ENCODE measurements around the gene MEGF9.

Gene MEGF9

GRCh38 chr9:120696551-120697230 is 17.6 kb downstream of the MEGF9 start:
- H3K4me3 ChIP-seq (ENCODE audit: low read length) = no peak overlapping the region
- peaks cover 25% of the 10 kb centered on the region for H3K4me1 ChIP-seq (ENCODE audit: low read length)
- no peak overlapping the region for H2AFZ ChIP-seq (ENCODE audit: low read depth, low read length)
- no peaks in the 10 kb centered on the region for H3K36me3 ChIP-seq (replicated peaks; ENCODE audit: low read depth, low read length)
- no peaks in the 10 kb centered on the region for H3K79me2 ChIP-seq (ENCODE audit: low read length)
- no peak for TF ChIP-seq CTCF (IDR thresholded peaks at IDR 0.05; ENCODE audit: low read depth, low read length)
- TF ChIP-seq EZH2phosphoT487 (IDR thresholded peaks at IDR 0.05; ENCODE audit: low read depth) = no peak
- H3K27ac ChIP-seq (ENCODE audit: low read length) = no peak overlapping the region
- no peaks in the 10 kb centered on the region for H4K20me1 ChIP-seq (ENCODE audit: insufficient read depth, low read length)
- H3K4me2 ChIP-seq (ENCODE audit: low read length) = no peak overlapping the region
- no peaks in the 10 kb centered on the region for H3K9me3 ChIP-seq (ENCODE audit: insufficient read depth, low read length)
- H3K9ac ChIP-seq (ENCODE audit: low read length) = no peak overlapping the region
- H3K27me3 ChIP-seq (ENCODE audit: low read depth, low read length) = no peaks in the 10 kb centered on the region

DNA sequence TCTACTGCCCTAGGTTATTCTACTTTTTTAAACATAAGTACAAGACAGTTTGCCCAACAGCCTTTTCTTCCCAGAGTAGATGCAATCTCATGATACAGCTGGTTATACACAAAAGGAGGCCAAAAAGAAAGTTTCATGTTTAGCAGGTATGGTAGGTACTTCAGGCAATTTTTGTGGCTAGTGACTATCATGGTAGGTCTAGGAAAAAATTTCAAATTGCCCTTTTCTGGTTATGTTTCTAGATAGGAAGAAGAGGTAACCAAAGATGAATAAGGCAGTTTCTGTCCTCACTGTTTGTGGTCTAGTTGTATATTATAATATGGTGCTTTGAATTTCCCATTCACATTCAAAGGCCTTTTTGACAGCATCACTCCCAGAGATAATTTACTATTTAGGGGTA is 19.7 kb downstream of the MEGF9 start:
- TF ChIP-seq EZH2phosphoT487 (IDR thresholded peaks at IDR 0.05; ENCODE audit: low read depth) = no peak
- TF ChIP-seq CTCF (IDR thresholded peaks at IDR 0.05; ENCODE audit: low read depth, low read length) = no peak
- no peaks in the 10 kb centered on the region for H4K20me1 ChIP-seq (ENCODE audit: insufficient read depth, low read length)
- H3K27me3 ChIP-seq (ENCODE audit: low read depth, low read length) = no peaks in the 10 kb centered on the region
- H3K4me2 ChIP-seq (ENCODE audit: low read length) = no peak overlapping the region
- no peaks in the 10 kb centered on the region for H3K9me3 ChIP-seq (ENCODE audit: insufficient read depth, low read length)
- H3K4me3 ChIP-seq (ENCODE audit: low read length) = no peak overlapping the region
- H2AFZ ChIP-seq (ENCODE audit: low read depth, low read length) = no peak overlapping the region
- H3K9ac ChIP-seq (ENCODE audit: low read length) = no peak overlapping the region
- no peaks in the 10 kb centered on the region for H3K79me2 ChIP-seq (ENCODE audit: low read length)
- H3K27ac ChIP-seq (ENCODE audit: low read length) = no peak overlapping the region
- peaks cover 25% of the 10 kb centered on the region for H3K4me1 ChIP-seq (ENCODE audit: low read length)
- no peaks in the 10 kb centered on the region for H3K36me3 ChIP-seq (replicated peaks; ENCODE audit: low read depth, low read length)

DNA sequence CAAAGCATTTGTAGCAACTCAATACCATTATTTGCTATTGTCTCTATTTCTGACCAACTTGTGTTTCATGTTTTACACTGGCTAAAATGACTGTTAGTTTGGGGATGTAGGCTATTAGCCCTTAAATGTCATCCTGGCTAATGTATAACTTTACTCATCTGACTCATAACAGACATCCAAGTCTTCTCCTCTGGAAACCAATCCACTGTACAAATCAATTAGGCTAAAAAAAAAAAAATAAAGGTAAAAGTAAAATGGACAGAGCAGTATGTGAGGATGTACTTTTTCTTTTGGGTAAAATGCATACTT is 20.6 kb downstream of the MEGF9 start:
- H3K36me3 ChIP-seq (replicated peaks; ENCODE audit: low read depth, low read length) = no peaks in the 10 kb centered on the region
- H3K27me3 ChIP-seq (ENCODE audit: low read depth, low read length) = no peaks in the 10 kb centered on the region
- peaks cover 25% of the 10 kb centered on the region for H3K4me1 ChIP-seq (ENCODE audit: low read length)
- no peak overlapping the region for H3K9ac ChIP-seq (ENCODE audit: low read length)
- peak overlapping the region; percentile 38 for H3K4me2 ChIP-seq (ENCODE audit: low read length)
- no peaks in the 10 kb centered on the region for H4K20me1 ChIP-seq (ENCODE audit: insufficient read depth, low read length)
- no peak overlapping the region for H3K4me3 ChIP-seq (ENCODE audit: low read length)
- no peaks in the 10 kb centered on the region for H3K9me3 ChIP-seq (ENCODE audit: insufficient read depth, low read length)
- no peaks in the 10 kb centered on the region for H3K79me2 ChIP-seq (ENCODE audit: low read length)
- TF ChIP-seq EZH2phosphoT487 (IDR thresholded peaks at IDR 0.05; ENCODE audit: low read depth) (no peak), CTCF (IDR thresholded peaks at IDR 0.05; ENCODE audit: low read depth, low read length) (no peak)
- H2AFZ ChIP-seq (ENCODE audit: low read depth, low read length) = no peak overlapping the region
- no peak overlapping the region for H3K27ac ChIP-seq (ENCODE audit: low read length)

GRCh38 chr9:120692901-120693699 is 21.2 kb downstream of the MEGF9 start:
- no peak overlapping the region for H3K27ac ChIP-seq (ENCODE audit: low read length)
- no peak overlapping the region for H3K9ac ChIP-seq (ENCODE audit: low read length)
- peaks cover 25% of the 10 kb centered on the region for H3K4me1 ChIP-seq (ENCODE audit: low read length)
- H3K9me3 ChIP-seq (ENCODE audit: insufficient read depth, low read length) = no peaks in the 10 kb centered on the region
- peak overlapping the region; percentile 38 for H3K4me2 ChIP-seq (ENCODE audit: low read length)
- H3K27me3 ChIP-seq (ENCODE audit: low read depth, low read length) = no peaks in the 10 kb centered on the region
- no peak overlapping the region for H3K4me3 ChIP-seq (ENCODE audit: low read length)
- H3K79me2 ChIP-seq (ENCODE audit: low read length) = no peaks in the 10 kb centered on the region
- H3K36me3 ChIP-seq (replicated peaks; ENCODE audit: low read depth, low read length) = no peaks in the 10 kb centered on the region
- H2AFZ ChIP-seq (ENCODE audit: low read depth, low read length) = no peak overlapping the region
- H4K20me1 ChIP-seq (ENCODE audit: insufficient read depth, low read length) = no peaks in the 10 kb centered on the region
- TF ChIP-seq EZH2phosphoT487 (IDR thresholded peaks at IDR 0.05; ENCODE audit: low read depth) = no peak
